H9 (cell line): ENCODE data around the gene FCRLA. TPM values are rescaled to one million over a fixed set of nuclear protein-coding genes. Genes with fewer than 3 reads are reported as not detected.

ENCODE experiments used
- DNase-seq: peaks from one replicate; pipeline ENCODE4 v3.0.0-alpha.2; 2017
- H2AFZ ChIP-seq: one replicate; pipeline ENCODE4 v1.6.1; 2013; ENCODE audit warnings: mild to moderate bottlenecking, low read length, control low read depth, moderate library complexity
- H2AK5ac ChIP-seq: 2 replicates; pipeline ENCODE4 v1.6.1; 2013; ENCODE audit warnings: low read length, control low read depth, mixed read lengths; ENCODE audit not compliant: insufficient read length
- H2BK120ac ChIP-seq: one replicate; pipeline ENCODE4 v1.6.1; 2013; ENCODE audit warnings: low read depth, mild to moderate bottlenecking, low read length, control low read depth, inconsistent platforms; ENCODE audit not compliant: poor library complexity, severe bottlenecking
- H2BK12ac ChIP-seq: 2 replicates; pipeline ENCODE4 v1.6.1; 2013; ENCODE audit warnings: low read length, control low read depth, mixed read lengths, low read depth; ENCODE audit not compliant: insufficient read length
- H2BK15ac ChIP-seq: 2 replicates; pipeline ENCODE4 v1.6.1; 2013; ENCODE audit warnings: low read depth, low read length, control low read depth
- H2BK20ac ChIP-seq: one replicate; pipeline ENCODE4 v1.6.1; 2013; ENCODE audit warnings: low read depth, mild to moderate bottlenecking, low read length, control low read depth, inconsistent platforms; ENCODE audit not compliant: poor library complexity, severe bottlenecking
- H2BK5ac ChIP-seq: 2 replicates; pipeline ENCODE4 v1.6.1; 2013; ENCODE audit warnings: low read length, control low read depth, mixed read lengths; ENCODE audit not compliant: insufficient read length
- H3K14ac ChIP-seq: 2 replicates; pipeline ENCODE4 v1.6.1; 2013; ENCODE audit warnings: low read length, control low read depth; ENCODE audit not compliant: insufficient read depth
- H3K18ac ChIP-seq: 2 replicates; pipeline ENCODE4 v1.6.1; 2013; ENCODE audit warnings: low read depth, mild to moderate bottlenecking, mixed read lengths, low read length, control low read depth; ENCODE audit not compliant: insufficient read length
- H3K23ac ChIP-seq: 2 replicates; pipeline ENCODE4 v1.6.1; 2013; ENCODE audit warnings: low read length, control low read depth, mixed read lengths, low read depth; ENCODE audit not compliant: insufficient read length
- H3K23me2 ChIP-seq: 2 replicates; pipeline ENCODE4 v1.6.1; 2013; ENCODE audit warnings: low read depth, mild to moderate bottlenecking, mixed read lengths, low read length, control low read depth; ENCODE audit not compliant: insufficient read length, poor library complexity, severe bottlenecking
- H3K27ac ChIP-seq: 2 replicates; pipeline ENCODE4 v1.5.1; 2013; ENCODE audit warnings: low read length, control low read depth, mixed read lengths, low read depth; ENCODE audit not compliant: insufficient read length
- H3K27me3 ChIP-seq: 2 replicates; pipeline ENCODE4 v1.6.1; 2013; ENCODE audit warnings: low read length, control low read depth, inconsistent platforms; ENCODE audit not compliant: insufficient read depth
- H3K4ac ChIP-seq: 2 replicates; pipeline ENCODE4 v1.6.1; 2013; ENCODE audit warnings: low read depth, mild to moderate bottlenecking, control low read depth, inconsistent platforms, low read length, moderate library complexity
- H3K4me1 ChIP-seq: 2 replicates; pipeline ENCODE4 v1.6.1; 2013; ENCODE audit warnings: low read length, control low read depth, inconsistent platforms; ENCODE audit not compliant: insufficient read depth
- H3K4me2 ChIP-seq: 2 replicates; pipeline ENCODE4 v1.6.1; 2013; ENCODE audit warnings: low read length, control low read depth, mixed read lengths; ENCODE audit not compliant: insufficient read length, insufficient read depth
- H3K56ac ChIP-seq: 2 replicates; pipeline ENCODE4 v1.6.1; 2013; ENCODE audit warnings: low read depth, mild to moderate bottlenecking, mixed read lengths, low read length, control low read depth; ENCODE audit not compliant: insufficient read length
- H3K79me1 ChIP-seq: 2 replicates; pipeline ENCODE4 v1.6.1; 2013; ENCODE audit warnings: low read depth, mild to moderate bottlenecking, moderate library complexity, low read length, control low read depth, inconsistent platforms; ENCODE audit not compliant: insufficient read depth, poor library complexity, severe bottlenecking
- H3K79me2 ChIP-seq: 2 replicates; pipeline ENCODE4 v1.6.1; 2013; ENCODE audit warnings: low read length, control low read depth, inconsistent platforms; ENCODE audit not compliant: insufficient read depth
- H3K9ac ChIP-seq: 2 replicates; pipeline ENCODE4 v1.6.1; 2013; ENCODE audit warnings: low read length, control low read depth, mixed read lengths; ENCODE audit not compliant: insufficient read length; ENCODE audit errors: extremely low read depth
- H3K9me3 ChIP-seq: one replicate; pipeline ENCODE4 v1.6.1; 2013; ENCODE audit warnings: low read depth, low read length, inconsistent platforms; ENCODE audit not compliant: control insufficient read depth
- H3T11ph ChIP-seq: one replicate; pipeline ENCODE4 v1.6.1; 2013; ENCODE audit warnings: mild to moderate bottlenecking, low read length, control low read depth, inconsistent platforms
- H4K20me1 ChIP-seq: one replicate; pipeline ENCODE4 v1.6.1; 2013; ENCODE audit not compliant: control insufficient read depth, insufficient read length, insufficient read depth
- H4K5ac ChIP-seq: 2 replicates; pipeline ENCODE4 v1.6.1; 2013; ENCODE audit warnings: low read depth, mild to moderate bottlenecking, mixed read lengths, low read length, control low read depth; ENCODE audit not compliant: insufficient read length
- H4K8ac ChIP-seq: replicated peaks from 2 replicates; pipeline ENCODE4 v1.6.1; 2013; ENCODE audit warnings: low read length, control low read depth, mixed read lengths, low read depth; ENCODE audit not compliant: insufficient read length
- H4K91ac ChIP-seq: 2 replicates; pipeline ENCODE4 v1.6.1; 2013; ENCODE audit warnings: low read depth, mild to moderate bottlenecking, moderate library complexity, mixed read lengths, low read length, control low read depth; ENCODE audit not compliant: insufficient read length
- H3K27ac Mint-ChIP-seq, 3 experiments: 2 replicates in 2 of 3; 3 replicates in 1 of 3; pipeline ENCODE4 v1.8.0; 2020 to 2021; ENCODE audit warnings: mixed read lengths in 3 of 3, mild to moderate bottlenecking in 1 of 3, moderate library complexity in 1 of 3
- H3K27me3 Mint-ChIP-seq: 2 replicates; pipeline ENCODE4 v1.8.0; 2021; ENCODE audit warnings: low read depth, mild to moderate bottlenecking, moderate library complexity, mixed read lengths
- H3K36me3 Mint-ChIP-seq, 3 experiments: 2 replicates in 2 of 3; 3 replicates in 1 of 3; pipeline ENCODE4 v1.8.0; 2020 to 2021; ENCODE audit warnings: low read depth in 3 of 3, mixed read lengths in 3 of 3; ENCODE audit not compliant: insufficient read depth in 1 of 3
- H3K4me1 Mint-ChIP-seq, 2 experiments: 2 replicates each; pipeline ENCODE4 v1.8.0; 2020; ENCODE audit warnings: mixed read lengths in 2 of 2
- H3K4me3 Mint-ChIP-seq, 2 experiments: 2 replicates in 1 of 2; 3 replicates in 1 of 2; pipeline ENCODE4 v1.8.0; 2020 to 2021; ENCODE audit warnings: mild to moderate bottlenecking in 2 of 2, mixed read lengths in 2 of 2, moderate library complexity in 1 of 2
- H3K9me3 Mint-ChIP-seq, 2 experiments: 2 replicates in 1 of 2; 3 replicates in 1 of 2; pipeline ENCODE4 v1.8.0; 2020; ENCODE audit warnings: mild to moderate bottlenecking in 2 of 2, mixed read lengths in 2 of 2, moderate library complexity in 1 of 2
- WGBS: extraction: QIAGEN DNeasy Blood & Tissue Kit; methylation state at CpG from one replicate; pipeline ENCODE4 v1.1.7; 2013; ENCODE audit warnings: missing lambda C conversion rate, low lambda C conversion rate, mixed read lengths; ENCODE audit not compliant: insufficient read length; ENCODE audit errors: extremely low coverage; 5-methylcytosine and 5-hydroxymethylcytosine counted together
- total RNA-seq: library from RNA; stranded (reverse); gene quantifications from 2 replicates; pipeline ENCODE4 v1.2.1, GENCODE V29; 2021
- TF ChIP-seq, protein P1 (sequence below): fragments of 200-600 bp; sonication (generic); conservative IDR thresholded peaks from 3 replicates; pipeline ENCODE4 v1.8.0; 2021; ENCODE audit warnings: antibody characterized with exemption, mild to moderate bottlenecking

The FCRLA gene
- total RNA-seq, 1 experiment from 2014 or later: not detected

DNA sequence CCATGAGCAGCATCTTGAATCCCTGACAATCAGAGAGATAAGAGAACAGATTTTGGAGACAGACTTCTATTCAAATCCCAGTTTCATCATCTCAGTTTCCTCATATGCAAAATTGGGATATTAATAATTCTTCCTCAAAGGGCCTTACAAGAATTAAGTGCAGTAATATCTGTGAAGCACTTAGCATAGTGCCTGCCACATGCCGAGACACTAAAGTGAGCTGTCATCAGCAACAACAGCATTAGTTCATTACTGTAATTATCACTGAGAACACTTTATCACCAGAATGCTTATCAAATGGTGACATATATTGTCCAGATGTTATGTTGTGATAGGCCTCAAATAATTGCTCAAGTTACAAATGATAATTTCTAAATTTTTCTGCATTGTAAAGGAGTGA is 13.4 kb downstream of the FCRLA start:
- Histone ChIP-seq H3K56ac (no peak overlapping the region), H4K91ac (no peak overlapping the region), H3K27ac (no peak overlapping the region), H3K9me3 (no peaks in the 10 kb centered on the region), H3K79me1 (no peaks in the 10 kb centered on the region), H3K79me2 (no peaks in the 10 kb centered on the region), H3K14ac (no peak overlapping the region), H2BK12ac (no peak overlapping the region), H3K23ac (no peak overlapping the region), H3K23me2 (no peaks in the 10 kb centered on the region), H2AFZ (no peak overlapping the region), H3T11ph (no peak overlapping the region), H3K4ac (no peak overlapping the region), H3K4me2 (no peak overlapping the region), H2BK5ac (no peak overlapping the region), H3K4me1 (no peaks in the 10 kb centered on the region), H4K8ac (no peak overlapping the region), H4K5ac (no peak overlapping the region), H2BK15ac (no peak overlapping the region), H2BK20ac (no peak overlapping the region), H3K9ac (no peak overlapping the region), H3K27me3 (peaks cover 7% of the 10 kb centered on the region; the same call in 1 of the 2 replicates), H2AK5ac (no peak overlapping the region), H2BK120ac (no peak overlapping the region), H3K18ac (no peak overlapping the region), H4K20me1 (no peaks in the 10 kb centered on the region)
- DNase-seq: no peak
- no CpG with 5 or more reads among the region's 1 CpG for WGBS
- Mint-ChIP-seq H3K4me1 (peaks cover 0 to 1% of the 10 kb centered on the region in 2 experiments), H3K9me3 (no peaks in the 10 kb centered on the region; a peak in 1 of 5 replicates), H3K27me3 (peaks cover 56% of the 10 kb centered on the region), H3K27ac (no peak overlapping the region), H3K36me3 (no peaks in the 10 kb centered on the region; a peak in 1 of 7 replicates), H3K4me3 (no peak overlapping the region)
- TF ChIP-seq, protein P1, sequence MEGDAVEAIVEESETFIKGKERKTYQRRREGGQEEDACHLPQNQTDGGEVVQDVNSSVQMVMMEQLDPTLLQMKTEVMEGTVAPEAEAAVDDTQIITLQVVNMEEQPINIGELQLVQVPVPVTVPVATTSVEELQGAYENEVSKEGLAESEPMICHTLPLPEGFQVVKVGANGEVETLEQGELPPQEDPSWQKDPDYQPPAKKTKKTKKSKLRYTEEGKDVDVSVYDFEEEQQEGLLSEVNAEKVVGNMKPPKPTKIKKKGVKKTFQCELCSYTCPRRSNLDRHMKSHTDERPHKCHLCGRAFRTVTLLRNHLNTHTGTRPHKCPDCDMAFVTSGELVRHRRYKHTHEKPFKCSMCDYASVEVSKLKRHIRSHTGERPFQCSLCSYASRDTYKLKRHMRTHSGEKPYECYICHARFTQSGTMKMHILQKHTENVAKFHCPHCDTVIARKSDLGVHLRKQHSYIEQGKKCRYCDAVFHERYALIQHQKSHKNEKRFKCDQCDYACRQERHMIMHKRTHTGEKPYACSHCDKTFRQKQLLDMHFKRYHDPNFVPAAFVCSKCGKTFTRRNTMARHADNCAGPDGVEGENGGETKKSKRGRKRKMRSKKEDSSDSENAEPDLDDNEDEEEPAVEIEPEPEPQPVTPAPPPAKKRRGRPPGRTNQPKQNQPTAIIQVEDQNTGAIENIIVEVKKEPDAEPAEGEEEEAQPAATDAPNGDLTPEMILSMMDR: no peak
